ENCODE measurements around the gene THBS2. TPM values are rescaled to one million over a fixed set of nuclear protein-coding genes. Genes with fewer than 3 reads are reported as not detected.

Gene THBS2
- total and polyA plus RNA-seq, 8 donors: under 0.01 to 56.0 (median 2.4) TPM

DNA sequence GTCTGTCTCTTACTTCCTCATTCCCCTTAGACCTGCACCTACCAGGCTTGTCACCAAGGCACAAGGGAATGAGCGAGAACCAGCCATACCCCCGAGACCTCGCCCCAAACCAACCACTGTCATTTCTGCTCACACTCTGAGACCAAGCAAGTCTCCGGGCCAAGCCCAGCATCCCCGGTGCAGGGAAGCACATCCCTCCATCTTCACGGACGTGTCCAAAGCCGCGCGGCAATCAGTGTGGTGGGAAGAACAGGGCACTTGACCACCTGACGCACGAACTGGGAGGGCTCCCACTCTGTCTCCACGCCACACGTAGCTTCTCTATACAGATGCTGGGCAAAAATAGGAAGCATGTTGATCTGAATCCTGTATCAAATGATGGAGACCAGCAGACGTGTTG lies 28.4 kb upstream of the THBS2 start:
- TF ChIP-seq POLR2AphosphoS5 (IDR thresholded peaks at IDR 0.05) (no peak), EP300 (IDR thresholded peaks at IDR 0.05) (no peak), CTCF (IDR thresholded peaks at IDR 0.05) (no peak), POLR2A (IDR thresholded peaks at IDR 0.05) (no peak)
- no peaks in the 10 kb centered on the region for H3K4me1 ChIP-seq

GRCh38 chr6:169277619-169278018 lies 24.0 kb upstream of the THBS2 start:
- intact Hi-C loops (cut with DNase I; ENCODE audit: low total_unique reads): no loop called here
- no peak for DNase-seq
- TF ChIP-seq CTCF (IDR thresholded peaks at IDR 0.05): no peak
- no peak for TF ChIP-seq POLR2AphosphoS5 (IDR thresholded peaks at IDR 0.05)
- no peak for TF ChIP-seq POLR2A (IDR thresholded peaks at IDR 0.05)
- TF ChIP-seq EP300 (IDR thresholded peaks at IDR 0.05): no peak
- Histone ChIP-seq H3K9me3 (no peaks in the 10 kb centered on the region), H3K36me3 (no peaks in the 10 kb centered on the region), H3K4me1 (no peaks in the 10 kb centered on the region), H3K27ac (no peak overlapping the region), H3K4me3 (no peak overlapping the region), H3K27me3 (no peaks in the 10 kb centered on the region)

More for the DNA sequence above, 28.4 kb upstream of the THBS2 start:
- H3K27ac ChIP-seq: no peak overlapping the region
- no peak for DNase-seq
- no peak overlapping the region for H3K4me3 ChIP-seq
- no peaks in the 10 kb centered on the region for H3K36me3 ChIP-seq
- intact Hi-C loops (cut with DNase I; ENCODE audit: low total_unique reads): no loop called here
- no peaks in the 10 kb centered on the region for H3K27me3 ChIP-seq
- no peaks in the 10 kb centered on the region for H3K9me3 ChIP-seq
- WGBS, 5 donors: 92 to 96% (median 94%) methylated on average over 15 of the region's 15 CpGs

- Histone ChIP-seq H3K36me3 (no peaks in the 10 kb centered on the region), H3K4me1 (no peaks in the 10 kb centered on the region), H3K27ac (no peak overlapping the region), H3K27me3 (no peaks in the 10 kb centered on the region), H3K9me3 (no peaks in the 10 kb centered on the region), H3K4me3 (no peak overlapping the region)
- 50 to 67% (median 56%) methylated on average over 1 of the region's 1 CpG for WGBS, 5 donors
- TF ChIP-seq POLR2AphosphoS5 (IDR thresholded peaks at IDR 0.05) (no peak), EP300 (IDR thresholded peaks at IDR 0.05) (no peak), POLR2A (IDR thresholded peaks at IDR 0.05) (no peak), CTCF (IDR thresholded peaks at IDR 0.05) (no peak)
- intact Hi-C loops (cut with DNase I; ENCODE audit: low total_unique reads): no loop called here
- no peak for DNase-seq
Observed at GRCh38 chr6:169274781-169275180, 21.1 kb upstream of the THBS2 start.

- H3K27me3 ChIP-seq: no peaks in the 10 kb centered on the region
- no peaks in the 10 kb centered on the region for H3K36me3 ChIP-seq
- DNase-seq: no peak
- intact Hi-C loops (cut with DNase I; ENCODE audit: low total_unique reads): no loop called here
- H3K4me1 ChIP-seq: no peaks in the 10 kb centered on the region
- TF ChIP-seq POLR2A (IDR thresholded peaks at IDR 0.05) (no peak), EP300 (IDR thresholded peaks at IDR 0.05) (no peak), CTCF (IDR thresholded peaks at IDR 0.05) (no peak), POLR2AphosphoS5 (IDR thresholded peaks at IDR 0.05) (no peak)
- no peak overlapping the region for H3K27ac ChIP-seq
- H3K9me3 ChIP-seq: no peaks in the 10 kb centered on the region
- no peak overlapping the region for H3K4me3 ChIP-seq
- WGBS, 5 donors: 81 to 93% (median 86%) methylated on average over 3 of the region's 3 CpGs
Observed at GRCh38 chr6:169273511-169273910, 19.9 kb upstream of the THBS2 start.
